Measurements from ENCODE around the gene PTPRZ1. TPM values are rescaled to one million over a fixed set of nuclear protein-coding genes. Genes with fewer than 3 reads are reported as not detected.

Gene PTPRZ1
- total RNA-seq (1 to 10 TPM; 1.9 to 2.7 TPM), polyA plus RNA-seq (ENCODE audit: insufficient read depth, low read depth, low replicate concordance) (2.2 TPM)
- long read RNA-seq, donor 1, full-length matches to known transcripts = 4 of 4 reads
- long read RNA-seq, donor 1, partial matches to known transcripts = 0 of 4 reads
- long read RNA-seq, donor 1, other reads (novel, unspliced or antisense) = 0 of 4 reads
- long read RNA-seq, donor 2 = 0 reads

DNA sequence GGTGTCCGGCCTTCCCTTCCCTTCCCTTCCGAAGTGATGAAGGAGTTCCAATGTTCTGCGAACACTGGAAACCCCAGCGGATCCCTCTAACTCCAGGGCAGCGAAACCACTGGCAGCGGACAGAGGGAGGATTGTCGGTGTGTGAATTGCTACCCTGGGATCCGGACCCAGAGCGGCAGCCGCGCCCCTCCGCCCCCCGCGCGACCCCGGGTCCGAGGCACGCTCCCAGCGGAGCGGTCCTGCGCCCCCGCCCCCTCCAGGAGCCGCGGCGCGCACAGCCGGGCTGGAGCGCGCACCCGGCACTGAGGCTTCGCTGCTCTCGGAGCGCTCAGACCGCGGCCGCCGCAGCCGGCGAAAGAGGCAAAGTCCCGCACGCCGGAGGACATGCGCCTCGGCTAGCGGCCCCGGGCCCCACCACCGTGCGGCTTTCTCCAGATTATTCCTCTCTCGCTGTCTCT is at the start of gene PTPRZ1:
Gene PTPRZ1, plus strand, starts transcription at position 331 of the 458 bp plus-strand sequence. CDS start 339 bp downstream, outside the sequence.
- TF ChIP-seq POLR2A (IDR thresholded peaks at IDR 0.05) = no peak
- Histone ChIP-seq H3K4me1 (no peaks in the 10 kb centered on the region), H3K27ac (no peak within 1 kb of the TSS), H3K36me3 (ENCODE audit: low read depth, missing control alignments) (no peaks in the 10 kb centered on the region), H3K27me3 (no peaks in the 10 kb centered on the region), H3K4me3 (peak within 1 kb of the TSS; percentile 45 to 55), H3K9me3 (no peaks in the 10 kb centered on the region)
- DNase-seq = peak; percentile 46
- intact Hi-C loops (cut with DNase I; ENCODE audit: low total_unique reads) = no loop called here
- 1% methylated on average over 19 to 40 of the region's 49 CpGs for WGBS, 2 donors

DNA sequence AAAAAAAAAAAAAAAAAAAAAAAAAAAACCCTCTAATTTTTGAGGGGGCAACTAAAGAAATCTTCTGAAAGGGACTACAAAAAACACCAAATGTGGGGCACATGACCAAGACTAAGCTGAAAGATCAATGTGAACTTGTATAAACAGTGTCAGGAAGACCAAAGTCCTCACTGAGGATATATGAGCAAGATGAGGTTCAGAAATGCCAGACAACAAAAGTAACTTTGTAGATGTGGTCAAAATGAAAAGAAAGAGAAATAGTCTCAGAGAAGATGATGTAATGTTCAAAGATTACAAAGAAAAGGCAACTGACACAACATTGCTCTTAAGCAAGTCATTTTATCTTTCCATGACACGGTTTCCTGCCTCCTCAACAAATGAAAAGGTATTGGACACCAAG is 48.7 kb upstream of the PTPRZ1 start:
- no peak for DNase-seq
- no peaks in the 10 kb centered on the region for H3K4me1 ChIP-seq
- no peaks in the 10 kb centered on the region for H3K27me3 ChIP-seq
- TF ChIP-seq, protein P1, sequence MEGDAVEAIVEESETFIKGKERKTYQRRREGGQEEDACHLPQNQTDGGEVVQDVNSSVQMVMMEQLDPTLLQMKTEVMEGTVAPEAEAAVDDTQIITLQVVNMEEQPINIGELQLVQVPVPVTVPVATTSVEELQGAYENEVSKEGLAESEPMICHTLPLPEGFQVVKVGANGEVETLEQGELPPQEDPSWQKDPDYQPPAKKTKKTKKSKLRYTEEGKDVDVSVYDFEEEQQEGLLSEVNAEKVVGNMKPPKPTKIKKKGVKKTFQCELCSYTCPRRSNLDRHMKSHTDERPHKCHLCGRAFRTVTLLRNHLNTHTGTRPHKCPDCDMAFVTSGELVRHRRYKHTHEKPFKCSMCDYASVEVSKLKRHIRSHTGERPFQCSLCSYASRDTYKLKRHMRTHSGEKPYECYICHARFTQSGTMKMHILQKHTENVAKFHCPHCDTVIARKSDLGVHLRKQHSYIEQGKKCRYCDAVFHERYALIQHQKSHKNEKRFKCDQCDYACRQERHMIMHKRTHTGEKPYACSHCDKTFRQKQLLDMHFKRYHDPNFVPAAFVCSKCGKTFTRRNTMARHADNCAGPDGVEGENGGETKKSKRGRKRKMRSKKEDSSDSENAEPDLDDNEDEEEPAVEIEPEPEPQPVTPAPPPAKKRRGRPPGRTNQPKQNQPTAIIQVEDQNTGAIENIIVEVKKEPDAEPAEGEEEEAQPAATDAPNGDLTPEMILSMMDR (IDR thresholded peaks at IDR 0.05) = no peak
- TF ChIP-seq POLR2A (IDR thresholded peaks at IDR 0.05) = no peak
- H3K4me3 ChIP-seq = no peak overlapping the region
- WGBS, 2 donors = 35 to 62% methylated on average over 1 of the region's 1 CpG
- intact Hi-C loops (cut with DNase I; ENCODE audit: low total_unique reads) = no loop called here
- no peaks in the 10 kb centered on the region for H3K9me3 ChIP-seq
- no peak overlapping the region for H3K27ac ChIP-seq
- no peaks in the 10 kb centered on the region for H3K36me3 ChIP-seq (ENCODE audit: low read depth, missing control alignments)

DNA sequence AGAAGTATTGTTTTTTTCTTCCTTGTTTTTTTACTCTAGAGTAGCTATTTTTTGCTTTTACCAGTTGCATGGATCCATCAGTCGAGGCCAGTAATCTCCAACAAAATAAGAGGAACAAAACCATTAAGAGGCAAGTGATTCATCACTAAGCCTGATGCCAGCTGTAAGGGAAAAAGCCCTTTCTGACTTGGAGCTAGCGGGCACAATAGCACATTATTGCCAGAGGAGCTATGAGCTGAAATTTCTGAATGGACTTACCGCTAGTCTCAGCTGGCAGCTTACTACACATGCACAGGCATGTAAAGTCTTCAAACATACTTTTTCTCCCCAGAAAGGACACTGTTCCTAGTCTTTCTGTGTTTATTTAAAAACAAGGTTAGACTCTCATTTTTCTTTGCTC is 41.6 kb upstream of the PTPRZ1 start:
- no peak for DNase-seq
- no peaks in the 10 kb centered on the region for H3K36me3 ChIP-seq (ENCODE audit: low read depth, missing control alignments)
- intact Hi-C loops (cut with DNase I; ENCODE audit: low total_unique reads) = no loop called here
- H3K4me3 ChIP-seq = no peak overlapping the region
- TF ChIP-seq POLR2A (IDR thresholded peaks at IDR 0.05) = no peak
- TF ChIP-seq, protein P1 (IDR thresholded peaks at IDR 0.05) = no peak
- H3K27ac ChIP-seq = no peak overlapping the region
- no peaks in the 10 kb centered on the region for H3K4me1 ChIP-seq
- 84 to 86% methylated on average over 3 of the region's 3 CpGs for WGBS, 2 donors
- no peaks in the 10 kb centered on the region for H3K9me3 ChIP-seq
- H3K27me3 ChIP-seq = no peaks in the 10 kb centered on the region

DNA sequence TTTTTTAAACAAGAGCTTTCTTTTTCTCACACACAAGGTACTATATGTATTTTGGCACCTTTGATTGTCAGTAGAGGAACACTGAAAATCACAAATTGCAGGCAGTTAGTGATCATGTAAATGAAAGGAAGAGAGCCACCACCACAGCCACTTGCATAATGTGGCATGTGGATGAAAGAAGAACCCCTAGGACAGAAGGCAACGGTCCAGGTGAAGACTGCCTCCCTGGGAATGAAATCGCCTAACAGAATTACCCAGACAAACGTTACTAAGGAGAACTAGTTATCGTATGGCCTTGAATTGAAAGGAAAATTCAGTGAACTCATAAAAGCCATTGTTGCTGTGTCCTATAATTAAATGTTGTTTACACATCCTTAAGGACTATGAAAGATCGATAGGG is 41.2 kb upstream of the PTPRZ1 start:
- Histone ChIP-seq H3K4me3 (no peak overlapping the region), H3K27me3 (no peaks in the 10 kb centered on the region), H3K4me1 (no peaks in the 10 kb centered on the region), H3K36me3 (ENCODE audit: low read depth, missing control alignments) (no peaks in the 10 kb centered on the region), H3K9me3 (no peaks in the 10 kb centered on the region), H3K27ac (no peak overlapping the region)
- 32 to 42% methylated on average over 5 of the region's 5 CpGs for WGBS, 2 donors
- TF ChIP-seq POLR2A (IDR thresholded peaks at IDR 0.05) = no peak
- TF ChIP-seq, protein P1 (IDR thresholded peaks at IDR 0.05) = no peak
- intact Hi-C loops (cut with DNase I; ENCODE audit: low total_unique reads) = no loop called here
- no peak for DNase-seq

DNA sequence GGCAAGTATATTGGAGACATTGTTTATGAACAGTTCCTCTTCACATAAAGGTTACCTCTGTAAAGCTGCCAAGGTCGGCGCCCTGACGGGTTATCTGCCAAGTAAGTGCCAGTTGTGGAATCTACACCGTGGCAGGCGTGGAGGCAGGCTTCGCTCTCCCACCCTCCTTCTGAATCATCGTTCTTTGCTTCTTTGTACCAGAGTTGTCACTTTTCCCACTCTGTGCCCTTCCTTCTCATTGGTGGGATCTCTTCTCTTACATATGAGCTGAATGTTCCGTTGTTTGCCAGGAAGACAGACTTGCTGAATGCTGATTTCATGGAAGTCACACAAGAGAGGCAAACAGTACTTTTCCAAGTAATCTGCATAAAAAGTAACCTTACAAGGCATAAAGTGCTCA is 40.6 kb upstream of the PTPRZ1 start:
- Histone ChIP-seq H3K9me3 (no peaks in the 10 kb centered on the region), H3K27me3 (no peaks in the 10 kb centered on the region), H3K4me1 (no peaks in the 10 kb centered on the region), H3K36me3 (ENCODE audit: low read depth, missing control alignments) (no peaks in the 10 kb centered on the region), H3K27ac (no peak overlapping the region), H3K4me3 (no peak overlapping the region)
- TF ChIP-seq POLR2A (IDR thresholded peaks at IDR 0.05) = no peak
- TF ChIP-seq, protein P1 (IDR thresholded peaks at IDR 0.05) = no peak
- intact Hi-C loops (cut with DNase I; ENCODE audit: low total_unique reads) = no loop called here
- DNase-seq = peak; percentile 23
- 58 to 60% methylated on average over 8 of the region's 8 CpGs for WGBS, 2 donors

Data from testis (tissue), 5 donors.